Coronary artery (tissue), 2 donors: ENCODE data around the gene PEX14.
A peak's percentile ranks its signal among the peaks of the same experiment; 100 is the strongest.

ENCODE experiments used
- DNase-seq: peaks from one replicate; pipeline ENCODE4 v3.0.0-alpha.2; 2017; ENCODE audit warnings: low spot score
- H3K27ac ChIP-seq, 2 donors: fragments of 200-600 bp; sonication (generic); one replicate each; pipeline ENCODE4 v1.5.1; 2016 to 2019
- H3K4me3 ChIP-seq: fragments of 200-600 bp; sonication (generic); 2 replicates; pipeline ENCODE4 v1.5.1; 2016; ENCODE audit warnings: mild to moderate bottlenecking, moderate library complexity
- CTCF ChIP-seq: fragments of 200-600 bp; sonication (generic); IDR thresholded peaks from one replicate; pipeline ENCODE4 v1.5.1; 2019; ENCODE audit warnings: antibody characterized with exemption

The PEX14 gene

GRCh38 chr1:10612436-10613160 is 137.8 kb downstream of the PEX14 start:
- peak; percentile 49 for DNase-seq
- Histone ChIP-seq H3K27ac (no peak overlapping the region), H3K4me3 (no peak overlapping the region)
- no peak for TF ChIP-seq CTCF

- Histone ChIP-seq H3K4me3 (no peak overlapping the region), H3K27ac (no peak overlapping the region)
- TF ChIP-seq CTCF: no peak
- DNase-seq: peak; percentile 56
These were observed 138.6 kb downstream of the PEX14 start for GRCh38 chr1:10613340-10613739.

- no peak for TF ChIP-seq CTCF
- Histone ChIP-seq H3K4me3 (no peak overlapping the region), H3K27ac (no peak overlapping the region)
- DNase-seq: peak; percentile 38
These were observed 139.1 kb downstream of the PEX14 start for GRCh38 chr1:10613861-10614260.

GRCh38 chr1:10614377-10615225 is 139.9 kb downstream of the PEX14 start:
- no peak for TF ChIP-seq CTCF
- H3K4me3 ChIP-seq: no peak overlapping the region
- H3K27ac ChIP-seq: no peak overlapping the region
- peak; percentile 56 for DNase-seq

DNA sequence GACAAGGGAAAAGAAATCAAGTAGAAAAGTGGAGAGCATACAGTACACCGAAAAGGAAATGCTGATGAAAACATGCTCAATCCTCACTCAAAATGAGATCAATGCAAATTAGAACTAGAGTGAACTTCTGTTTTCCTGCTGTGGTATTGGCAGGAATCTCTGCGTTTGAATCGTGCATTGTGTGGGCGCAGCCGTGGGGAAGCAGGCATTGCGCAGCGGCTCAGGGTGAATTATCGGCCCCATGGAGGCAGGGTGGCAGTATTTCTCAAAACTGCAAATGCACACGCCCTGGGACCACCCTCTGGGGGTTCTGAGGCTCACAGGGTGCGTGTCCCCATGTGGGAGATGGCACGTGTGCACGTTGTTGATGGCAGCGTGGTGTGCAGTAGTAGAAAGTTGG is 140.6 kb downstream of the PEX14 start:
- no peak overlapping the region for H3K4me3 ChIP-seq
- no peak for TF ChIP-seq CTCF
- no peak overlapping the region for H3K27ac ChIP-seq
- DNase-seq: peak; percentile 24

DNA sequence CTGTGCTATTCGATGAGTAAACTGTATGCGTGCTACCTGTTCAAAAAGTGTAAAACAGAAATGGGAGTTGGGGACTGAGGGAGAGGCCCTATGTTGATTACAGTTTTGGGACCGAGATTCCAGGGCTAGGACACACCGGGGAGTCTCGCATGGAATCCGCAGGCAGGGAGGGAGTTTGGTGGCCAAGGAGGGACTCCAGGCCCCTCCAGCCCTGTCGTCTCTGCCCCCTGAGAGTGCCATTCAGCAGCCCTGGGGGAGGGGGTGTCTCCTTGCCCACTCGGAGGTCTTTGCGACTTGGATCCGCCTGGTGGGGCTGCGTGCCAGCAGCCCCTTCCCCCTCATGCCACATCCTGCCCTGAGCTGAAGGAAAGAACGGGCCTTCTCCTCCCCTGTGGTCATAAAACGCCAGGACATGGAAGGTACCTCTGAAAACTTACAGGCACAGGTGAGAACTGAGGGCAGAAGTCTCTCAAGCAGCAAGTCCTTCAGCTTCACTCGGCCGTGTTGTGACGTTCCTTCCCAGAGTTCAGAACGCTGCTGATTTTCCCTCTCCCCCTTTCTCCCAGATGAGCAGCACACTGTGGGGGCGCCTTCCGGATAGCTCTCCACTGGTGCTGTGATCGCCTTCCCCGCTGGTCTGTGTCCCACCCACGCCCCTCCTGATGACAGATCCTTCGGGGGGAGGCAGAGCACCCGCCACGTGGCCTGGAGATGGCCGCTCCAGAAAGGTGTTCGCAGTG is 141.4 kb downstream of the PEX14 start:
- H3K4me3 ChIP-seq: no peak overlapping the region
- DNase-seq: no peak
- no peak for TF ChIP-seq CTCF
- no peak overlapping the region for H3K27ac ChIP-seq
